Right renal pelvis (tissue), 4 donors: Measurements from ENCODE around the gene GJB1. TPM values are rescaled to one million over a fixed set of nuclear protein-coding genes. Genes with fewer than 3 reads are reported as not detected.
A peak's percentile ranks its signal among the peaks of the same experiment; 100 is the strongest.

ENCODE experiments used
- DNase-seq, 4 donors: peaks; one replicate each; pipeline ENCODE4 v3.0.0-alpha.2; 2013; ENCODE audit warnings: low read depth in 4 of 4, low spot score in 3 of 4, missing footprints in 1 of 4
- polyA plus RNA-seq, 4 donors: library from polyadenylated mRNA; unstranded; fragments of 120-200 nt; gene quantifications; one replicate each; pipeline ENCODE4 v1.2.1, GENCODE V29; 2013; ENCODE audit not compliant: insufficient read length in 4 of 4

The GJB1 gene
- polyA plus RNA-seq, 4 donors, result 42.1 to 55.6 (median 45.5) TPM

DNA sequence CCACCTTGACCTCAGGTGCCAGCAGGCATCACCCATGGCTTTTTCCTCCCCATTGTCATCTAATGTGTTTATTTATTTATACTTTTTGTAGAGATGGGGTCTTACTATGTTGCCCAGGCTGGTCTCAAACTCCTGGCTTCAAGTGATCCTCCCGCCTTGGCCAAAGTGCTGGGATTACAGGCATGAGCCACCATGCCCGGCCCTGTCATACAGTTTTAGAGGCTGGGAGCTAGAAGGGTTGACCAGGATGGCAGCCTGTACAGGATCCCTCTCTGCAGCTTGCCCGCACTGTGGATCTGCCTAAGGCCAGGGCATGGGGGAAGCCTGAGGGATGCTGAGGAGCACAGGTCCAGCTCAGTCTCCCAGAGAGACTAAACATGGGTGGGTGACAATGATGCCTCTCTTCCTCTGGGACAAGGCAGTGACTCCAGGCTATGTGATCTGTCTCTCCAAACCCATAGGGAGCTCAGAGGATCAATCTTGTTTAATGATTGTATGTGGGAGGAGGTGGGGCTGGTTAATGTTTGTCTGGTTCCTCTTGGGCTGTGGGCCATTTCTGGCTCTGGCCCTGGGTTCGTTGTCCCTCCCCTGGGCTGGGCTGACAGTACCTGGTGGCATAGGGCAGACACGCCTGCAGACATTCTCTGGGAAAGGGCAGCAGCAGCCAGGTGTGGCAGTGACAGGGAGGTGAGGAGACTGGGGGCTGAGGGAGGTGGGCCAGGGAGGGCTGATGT is 8.3 kb upstream of the GJB1 start:
- DNase-seq, result peak in 1 of 4 donors; percentile 22

- DNase-seq, result no peak
These were observed 7.6 kb upstream of the GJB1 start for GRCh38 chrX:71215338-71215912.

GRCh38 chrX:71216485-71216884 is 6.5 kb upstream of the GJB1 start:
- no peak for DNase-seq

DNA sequence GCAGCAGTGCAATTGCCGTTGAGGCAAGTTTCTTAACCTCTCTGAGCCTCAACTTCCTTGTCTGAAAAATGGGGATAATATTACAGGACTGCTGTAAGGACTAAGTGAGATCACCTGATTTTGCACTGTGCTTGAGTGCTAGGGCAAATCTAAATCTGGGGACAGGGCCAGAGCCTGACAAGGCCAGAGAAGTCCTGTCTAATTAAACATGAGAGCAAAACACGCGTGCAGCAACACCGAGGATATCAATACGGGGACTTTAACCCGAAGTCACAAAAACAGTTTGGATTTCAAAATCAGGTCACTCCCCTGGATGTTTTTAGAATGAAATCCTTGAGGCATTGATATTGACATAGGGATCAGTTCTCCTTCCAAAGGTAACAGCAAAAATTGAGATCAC is 5.7 kb upstream of the GJB1 start:
- no peak for DNase-seq

GRCh38 chrX:71221145-71221544 is 1.9 kb upstream of the GJB1 start:
- DNase-seq, result no peak

- DNase-seq, result no peak
These were observed 1.2 kb downstream of the GJB1 start for GRCh38 chrX:71224098-71224708.

DNA sequence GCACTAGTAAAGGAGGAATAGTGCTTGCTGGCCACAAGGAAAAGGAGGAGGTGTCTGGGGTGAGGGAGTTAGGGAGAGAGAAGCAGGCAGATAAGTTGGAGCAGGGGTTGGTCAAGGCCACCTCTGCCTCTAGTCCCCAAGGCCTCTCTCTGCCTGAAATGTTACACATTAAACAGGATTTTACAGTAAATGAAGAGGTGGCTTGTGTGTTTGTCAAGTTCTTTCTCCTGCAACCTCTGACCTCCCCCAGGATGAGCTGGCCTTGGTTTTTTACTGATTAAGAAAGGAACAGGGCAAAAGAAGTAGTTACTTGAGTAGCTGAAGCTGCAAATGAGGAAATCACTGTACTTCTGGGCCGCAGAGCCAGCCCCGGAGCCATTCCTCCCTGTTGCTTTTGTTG is 2.0 kb downstream of the GJB1 start:
- DNase-seq, result no peak

GRCh38 chrX:71225676-71226075 is 2.7 kb downstream of the GJB1 start:
- DNase-seq, result no peak

GRCh38 chrX:71227370-71228062 is 4.5 kb downstream of the GJB1 start:
- DNase-seq, result no peak

- no peak for DNase-seq
These were observed 5.1 kb downstream of the GJB1 start for GRCh38 chrX:71228063-71228642.

DNA sequence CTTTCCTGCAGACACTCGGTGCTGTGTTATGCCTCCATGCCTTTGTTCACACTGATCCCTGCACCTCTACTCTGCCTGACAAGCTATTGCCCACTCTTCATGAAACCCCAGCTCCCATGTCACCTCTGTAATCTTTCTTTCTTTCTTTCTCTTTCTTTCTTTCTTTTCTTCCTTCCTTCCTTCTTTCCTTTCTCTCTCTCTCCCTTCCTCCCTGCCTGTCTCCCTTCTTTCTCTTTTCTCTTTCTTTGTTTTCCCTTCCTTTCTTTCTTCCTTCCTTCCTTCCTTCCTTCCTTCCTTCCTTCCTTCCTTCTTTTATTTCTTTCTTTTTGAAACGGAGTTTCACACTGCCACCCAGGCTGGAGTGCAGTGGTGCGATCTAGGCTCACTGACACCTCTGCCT is 12.5 kb downstream of the GJB1 start:
- DNase-seq, result no peak

GRCh38 chrX:71236836-71237235 is 13.8 kb downstream of the GJB1 start:
- no peak for DNase-seq

DNA sequence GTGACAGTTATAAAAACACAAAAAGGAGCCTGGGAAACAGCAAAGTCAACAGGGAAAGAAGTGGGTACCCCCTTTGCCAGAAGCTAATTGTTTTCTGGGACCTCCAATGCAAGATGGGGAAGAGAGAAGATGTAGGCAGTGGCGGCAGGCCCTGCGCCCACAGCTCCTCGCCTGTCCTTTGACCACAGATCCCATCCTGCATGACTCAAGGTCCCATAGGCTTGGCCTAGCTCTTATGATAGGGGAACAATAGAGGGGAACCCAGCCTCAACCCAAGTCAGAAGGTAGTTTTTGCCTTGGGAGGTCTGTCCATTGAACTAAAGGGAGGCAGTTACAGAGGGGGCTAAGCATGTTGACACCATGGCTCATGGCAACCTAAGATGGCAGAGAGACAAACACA is 16.8 kb downstream of the GJB1 start:
- no peak for DNase-seq

- DNase-seq, result no peak
These were observed 18.3 kb downstream of the GJB1 start for GRCh38 chrX:71241301-71241700.

DNA sequence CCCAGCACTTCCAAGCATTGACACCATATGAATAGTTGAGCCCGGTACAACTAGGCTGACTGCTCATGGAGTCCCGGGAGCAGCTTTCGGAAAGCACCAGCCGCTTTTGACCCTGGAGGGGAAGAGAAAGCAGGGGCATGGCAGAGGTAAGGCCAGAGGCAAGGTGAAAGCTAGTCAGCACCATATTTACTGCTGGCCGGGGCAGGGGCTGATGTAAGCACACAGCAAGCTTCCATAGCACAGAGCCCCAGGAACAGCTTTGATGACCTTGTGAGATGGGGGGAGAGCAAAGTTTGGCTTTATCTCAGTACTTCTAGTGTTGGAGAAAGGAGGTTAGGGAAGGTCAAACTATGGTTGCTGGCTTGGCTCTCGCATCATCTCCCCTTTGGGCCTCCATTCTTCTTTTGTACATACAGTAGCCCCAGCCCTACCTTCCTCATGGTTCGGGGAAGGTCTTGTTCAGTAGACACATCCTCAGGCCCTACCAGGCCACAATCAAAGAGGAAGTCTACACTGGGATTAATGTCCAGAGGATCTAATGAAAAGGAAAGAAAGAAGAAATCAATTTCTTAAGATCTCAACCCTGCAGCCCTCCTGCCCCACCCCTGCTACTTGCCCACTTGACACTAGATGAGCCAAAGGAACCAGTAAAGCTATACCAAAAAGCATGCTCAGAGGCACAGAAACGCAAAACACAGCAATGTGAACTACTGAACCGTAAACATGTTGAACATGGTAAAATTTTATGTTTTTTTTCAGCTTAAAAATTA is 21.5 kb downstream of the GJB1 start:
- DNase-seq, result no peak

- no peak for DNase-seq
These were observed 22.1 kb downstream of the GJB1 start for GRCh38 chrX:71245159-71245558.

- peak in 1 of 4 donors; percentile 6 for DNase-seq
These were observed 27.8 kb downstream of the GJB1 start for GRCh38 chrX:71250841-71251240.

- peak in 1 of 4 donors; percentile 8 for DNase-seq
These were observed 28.5 kb downstream of the GJB1 start for GRCh38 chrX:71251466-71251973.

DNA sequence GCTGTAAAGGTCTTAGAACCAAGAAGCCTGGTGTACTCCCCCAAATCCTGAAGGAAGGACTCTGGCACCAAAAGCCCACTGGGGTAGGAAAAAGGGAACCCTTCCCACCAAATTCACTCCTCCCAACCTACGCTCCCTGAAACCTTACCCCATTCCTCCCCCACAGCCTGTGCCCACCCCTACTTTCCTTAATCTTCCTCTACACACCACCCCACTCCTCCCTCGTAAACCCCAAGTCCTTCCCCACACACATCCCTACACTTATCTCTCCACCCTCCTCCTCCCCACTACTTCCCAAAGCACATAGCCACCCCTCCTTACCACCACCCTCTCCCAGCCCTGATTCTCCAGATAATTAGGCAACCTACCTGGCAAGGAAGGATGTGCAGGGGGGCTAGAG is 29.2 kb downstream of the GJB1 start:
- no peak for DNase-seq
